Occipital lobe (tissue), 2 donors: ENCODE measurements around the gene IQSEC1. TPM values are rescaled to one million over a fixed set of nuclear protein-coding genes. Genes with fewer than 3 reads are reported as not detected.

Experiments
- DNase-seq: peaks from one replicate; lab custom pipeline; 2025; lab: John Stamatoyannopoulos, UW
- total RNA-seq: library from RNA; depleted of rRNA; stranded (reverse); fragments of >200 nt; gene quantifications from one replicate; pipeline ENCODE4 v1.2.3, GENCODE V29; 2014

The IQSEC1 gene
- total RNA-seq, 1 donor from 2014 or later: 14.3 TPM

DNA sequence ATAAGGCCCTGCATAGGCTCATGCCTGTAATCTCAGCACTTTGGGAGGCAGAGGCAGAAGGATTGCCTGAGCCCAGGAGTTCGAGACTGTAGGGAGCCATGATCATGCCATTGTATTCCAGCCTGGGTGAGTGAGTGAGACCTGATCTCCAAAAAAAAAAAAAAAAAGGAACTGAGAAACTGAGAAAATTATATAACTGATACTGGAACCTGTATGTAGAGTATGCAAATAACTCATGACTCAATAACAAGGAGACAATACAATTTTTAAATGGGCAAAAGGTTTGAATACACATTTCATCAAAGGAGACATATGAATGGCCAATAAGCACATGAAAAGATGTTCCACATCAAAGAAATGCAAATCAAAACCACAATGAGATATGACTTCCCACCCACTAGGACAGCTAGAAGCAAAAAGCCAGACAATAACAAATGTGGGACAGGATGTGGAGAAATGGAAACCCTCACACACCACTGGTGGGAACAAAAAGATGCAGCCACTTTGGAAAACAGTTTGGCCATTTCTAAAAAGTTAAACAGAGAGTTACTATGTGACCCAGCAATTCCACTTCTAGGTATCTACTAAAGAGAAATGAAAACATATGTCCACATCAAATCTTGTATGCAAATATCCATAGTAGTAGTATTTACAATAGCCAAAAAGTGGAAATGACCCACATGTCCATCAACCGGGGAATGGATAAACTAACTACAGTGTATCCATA, 70.7 kb downstream of the IQSEC1 start:
- DNase-seq: no peak

DNA sequence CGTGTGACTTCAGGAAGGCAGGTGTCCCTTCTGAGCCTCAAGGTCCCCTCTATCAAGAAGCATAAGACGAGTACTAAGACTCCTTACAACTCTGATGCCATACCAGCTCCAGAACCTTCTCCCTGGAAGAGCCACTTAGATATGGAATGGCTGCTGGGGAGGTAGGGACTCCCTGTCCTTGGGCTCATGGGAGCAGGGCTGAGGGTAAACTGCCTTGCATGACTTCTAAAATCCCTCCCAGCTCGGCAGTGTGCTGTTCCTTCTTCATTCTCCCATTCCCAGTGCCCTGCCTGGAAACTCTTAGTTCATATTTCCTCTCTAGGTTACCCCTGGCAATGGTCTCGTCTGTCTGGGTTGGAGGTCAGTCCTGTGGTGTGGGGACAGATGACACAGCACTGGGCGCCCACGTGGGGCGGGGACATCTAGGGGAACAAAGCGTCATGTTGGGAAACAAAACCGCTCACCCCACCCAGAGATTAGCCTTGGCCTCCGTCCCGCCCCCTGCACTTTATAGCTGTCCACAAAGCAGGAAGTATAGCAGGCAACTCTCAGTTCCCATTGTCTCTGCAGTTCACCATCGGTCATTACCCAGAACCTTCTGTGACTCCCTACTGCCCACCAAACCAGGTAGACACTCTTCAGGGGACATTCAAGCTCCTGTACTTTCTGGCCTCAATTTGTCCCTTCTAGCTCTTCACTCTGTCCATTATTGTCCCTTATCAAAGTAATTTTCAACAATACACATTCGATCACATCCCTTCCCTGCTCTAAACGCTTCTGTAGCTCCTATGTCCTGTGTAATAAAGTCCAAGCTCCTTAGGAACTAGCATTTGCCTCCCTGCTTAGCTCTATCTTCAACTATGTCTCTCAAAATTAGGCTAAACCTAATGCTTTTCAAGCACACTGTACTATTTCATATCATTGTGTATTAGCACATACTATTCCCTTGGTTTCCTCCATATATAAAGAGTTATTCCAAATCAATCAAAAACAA, 73.8 kb downstream of the IQSEC1 start:
- DNase-seq: no peak

DNA sequence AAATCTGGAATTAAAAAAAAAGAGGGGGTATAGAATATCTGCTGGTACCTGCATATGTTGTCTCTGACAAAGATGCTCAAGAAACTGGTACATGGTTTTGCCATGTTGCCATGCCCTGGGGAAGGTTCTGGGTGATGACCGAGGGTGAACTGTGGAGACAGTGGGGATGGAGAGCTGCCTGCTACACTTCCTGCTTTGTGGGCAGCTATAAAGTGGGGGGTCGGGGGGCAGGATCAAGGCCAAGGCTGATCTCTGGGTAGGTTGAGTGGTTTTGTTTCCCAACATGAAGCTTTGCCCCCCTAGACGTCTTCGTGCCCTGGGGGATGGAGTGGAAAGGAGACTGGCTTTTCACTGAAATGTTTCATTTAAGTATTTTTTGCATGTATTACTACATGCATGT, 74.6 kb downstream of the IQSEC1 start:
- DNase-seq: no peak

DNA sequence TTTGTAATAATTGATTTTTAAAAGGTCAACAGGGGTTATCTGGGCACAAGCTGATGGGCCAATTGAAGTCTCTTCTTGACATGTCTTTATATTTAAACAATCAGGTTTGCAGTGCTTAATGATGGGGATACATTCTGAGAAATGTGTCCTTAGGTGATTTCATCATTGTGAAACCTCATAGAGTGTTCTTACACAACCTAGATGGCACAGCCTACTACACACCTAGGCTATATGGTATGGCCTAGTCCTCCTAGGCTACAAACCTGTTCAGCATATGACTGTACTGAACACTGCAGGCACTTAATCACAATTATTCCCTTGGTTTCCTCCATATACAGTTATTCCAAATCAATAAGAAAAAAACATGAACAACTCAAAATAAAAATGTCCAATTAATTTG, 75.8 kb downstream of the IQSEC1 start:
- DNase-seq: no peak

DNA sequence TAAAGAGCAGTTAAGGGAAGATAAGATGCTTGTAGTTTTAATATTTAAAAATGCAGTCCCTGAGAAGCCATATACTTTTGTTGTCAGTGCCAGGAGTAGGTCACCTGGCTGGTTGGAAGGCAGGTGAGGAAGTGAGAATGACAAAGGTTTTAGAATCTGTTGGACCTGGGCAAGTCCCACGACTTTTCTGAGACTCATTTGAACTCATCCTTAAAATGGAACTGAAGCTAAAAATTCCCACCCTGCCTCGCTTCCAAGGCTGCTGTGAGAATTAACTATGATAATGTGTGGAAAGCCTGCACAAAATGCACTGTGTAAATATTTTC, 77.1 kb downstream of the IQSEC1 start:
- no peak for DNase-seq

DNA sequence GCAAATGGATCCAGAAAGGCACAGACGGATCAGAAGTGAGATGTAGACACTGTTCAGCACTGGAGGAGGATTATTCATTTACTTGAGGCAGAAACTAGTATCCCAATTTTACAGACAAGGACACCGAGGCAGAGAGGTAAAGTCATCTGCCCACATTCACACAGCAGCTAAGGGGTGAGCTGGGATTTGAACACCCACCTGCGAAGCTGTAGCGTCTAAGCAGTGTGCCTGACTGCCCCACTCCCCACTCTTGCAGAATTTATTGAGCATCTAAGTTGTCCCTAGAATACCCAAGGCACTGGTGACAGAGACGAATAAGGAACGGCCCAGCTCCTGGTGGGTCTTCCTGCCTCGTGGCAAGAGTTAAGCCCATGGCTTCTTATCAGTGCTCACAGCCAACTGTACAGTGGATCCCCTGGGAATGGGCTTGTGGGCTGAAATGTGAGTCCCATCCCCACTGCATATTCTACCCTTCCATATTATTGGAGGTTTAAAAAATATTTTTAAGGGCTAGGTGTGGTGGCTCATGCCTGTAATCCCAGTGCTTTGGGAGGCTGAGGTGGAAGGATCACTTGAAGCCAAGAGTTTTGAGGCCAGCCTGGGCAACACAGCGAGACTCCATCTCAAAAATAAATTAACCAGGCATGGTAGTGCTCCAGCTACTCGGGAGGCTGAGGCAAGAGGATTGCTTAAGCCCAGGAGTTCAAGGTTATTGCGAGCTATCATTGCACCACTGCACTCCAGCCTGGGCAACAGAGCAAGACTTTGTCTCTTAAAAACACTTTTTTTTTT, 77.6 kb downstream of the IQSEC1 start:
- no peak for DNase-seq

DNA sequence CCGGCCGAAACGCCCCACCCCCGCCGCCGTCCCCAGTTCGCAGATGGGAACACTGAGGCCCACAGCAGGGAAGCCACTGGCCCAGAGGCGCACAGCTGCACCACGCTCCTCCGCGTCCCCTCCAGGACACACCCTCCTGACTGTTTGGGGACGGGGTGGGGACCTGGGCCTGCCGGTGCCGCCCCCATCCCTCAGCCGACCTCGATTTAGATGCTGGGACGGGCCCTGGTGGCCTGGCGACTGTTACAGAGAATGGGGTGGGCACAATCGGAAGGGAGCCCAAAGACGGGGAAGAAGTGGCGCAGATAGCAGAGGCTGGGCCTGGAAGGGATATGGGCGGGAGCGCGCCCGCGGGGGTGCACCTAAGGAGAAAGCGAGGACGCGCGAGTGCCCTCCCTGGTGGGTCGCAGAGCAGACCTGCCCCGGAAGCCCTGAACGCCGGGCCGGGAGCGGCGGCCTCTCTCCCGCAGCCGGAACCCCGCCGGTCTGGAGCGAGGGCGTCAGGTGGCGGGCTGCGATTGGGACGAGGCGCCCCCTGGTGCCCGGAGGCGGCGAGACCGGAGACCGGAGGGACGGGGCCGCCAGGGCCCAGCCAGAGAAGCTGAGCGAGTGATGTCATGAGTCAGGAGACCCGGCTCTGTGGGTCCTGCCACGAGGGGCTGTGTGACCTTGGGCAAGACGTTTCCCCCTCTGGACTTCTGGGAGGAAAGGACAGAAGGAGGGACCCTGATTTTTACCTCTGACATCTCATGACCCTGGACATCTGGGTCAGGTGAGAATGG, 78.4 kb downstream of the IQSEC1 start:
- DNase-seq: peak; percentile 79

DNA sequence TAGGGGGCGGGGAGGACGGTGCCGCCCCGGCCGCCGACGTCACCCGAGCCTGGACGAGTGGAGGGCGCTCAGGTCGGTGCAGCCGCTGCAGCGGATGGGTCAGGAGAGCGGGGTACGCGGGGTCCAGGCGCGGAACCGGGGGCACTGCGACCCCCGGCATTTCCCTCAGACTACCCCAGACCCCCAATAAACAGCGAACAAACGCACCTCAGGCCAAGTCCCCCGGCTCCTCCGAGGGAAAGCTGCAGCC, 78.9 kb downstream of the IQSEC1 start:
- DNase-seq: no peak

DNA sequence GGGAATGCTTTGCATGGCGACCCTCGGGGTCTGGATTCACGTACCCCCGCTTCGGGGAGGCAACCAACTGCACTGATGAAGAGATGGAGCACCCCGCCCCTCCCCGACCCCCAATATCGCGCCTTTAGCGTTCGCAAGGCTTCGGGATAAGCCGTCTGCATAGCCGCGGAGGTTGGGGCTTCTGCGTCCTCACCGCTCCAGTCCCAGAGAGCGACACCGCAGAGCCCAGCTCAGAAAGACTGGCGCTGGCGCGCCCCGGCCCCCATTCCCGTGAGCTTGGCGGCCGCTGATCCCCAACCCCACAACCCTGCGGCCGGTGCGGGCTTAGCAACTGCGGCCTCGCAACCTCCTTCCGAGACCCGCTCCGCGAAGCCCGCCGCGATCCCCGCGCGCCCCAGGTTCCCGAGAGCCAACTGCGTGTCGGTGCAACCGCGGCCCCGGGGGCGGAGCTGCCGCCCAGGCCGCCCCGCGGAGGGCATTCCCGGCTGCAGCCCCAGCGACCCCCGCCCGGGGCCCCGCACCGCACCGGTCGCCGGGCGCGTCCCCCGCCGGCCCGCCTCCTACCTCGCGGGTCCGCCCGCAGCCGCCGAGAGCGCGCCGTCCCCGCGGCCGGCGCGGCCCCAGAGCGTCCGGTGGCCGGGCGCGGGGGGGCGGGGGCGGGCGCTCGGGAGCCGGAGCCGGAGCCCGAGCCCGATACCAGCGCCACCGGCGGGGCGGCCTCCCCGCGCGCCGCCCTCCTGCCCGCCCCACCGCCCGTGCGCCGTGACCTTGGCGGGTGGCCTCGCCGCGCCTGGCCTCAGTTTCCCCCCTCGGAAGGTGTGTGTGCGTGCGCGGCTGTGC, 79.5 kb downstream of the IQSEC1 start:
- no peak for DNase-seq

DNA sequence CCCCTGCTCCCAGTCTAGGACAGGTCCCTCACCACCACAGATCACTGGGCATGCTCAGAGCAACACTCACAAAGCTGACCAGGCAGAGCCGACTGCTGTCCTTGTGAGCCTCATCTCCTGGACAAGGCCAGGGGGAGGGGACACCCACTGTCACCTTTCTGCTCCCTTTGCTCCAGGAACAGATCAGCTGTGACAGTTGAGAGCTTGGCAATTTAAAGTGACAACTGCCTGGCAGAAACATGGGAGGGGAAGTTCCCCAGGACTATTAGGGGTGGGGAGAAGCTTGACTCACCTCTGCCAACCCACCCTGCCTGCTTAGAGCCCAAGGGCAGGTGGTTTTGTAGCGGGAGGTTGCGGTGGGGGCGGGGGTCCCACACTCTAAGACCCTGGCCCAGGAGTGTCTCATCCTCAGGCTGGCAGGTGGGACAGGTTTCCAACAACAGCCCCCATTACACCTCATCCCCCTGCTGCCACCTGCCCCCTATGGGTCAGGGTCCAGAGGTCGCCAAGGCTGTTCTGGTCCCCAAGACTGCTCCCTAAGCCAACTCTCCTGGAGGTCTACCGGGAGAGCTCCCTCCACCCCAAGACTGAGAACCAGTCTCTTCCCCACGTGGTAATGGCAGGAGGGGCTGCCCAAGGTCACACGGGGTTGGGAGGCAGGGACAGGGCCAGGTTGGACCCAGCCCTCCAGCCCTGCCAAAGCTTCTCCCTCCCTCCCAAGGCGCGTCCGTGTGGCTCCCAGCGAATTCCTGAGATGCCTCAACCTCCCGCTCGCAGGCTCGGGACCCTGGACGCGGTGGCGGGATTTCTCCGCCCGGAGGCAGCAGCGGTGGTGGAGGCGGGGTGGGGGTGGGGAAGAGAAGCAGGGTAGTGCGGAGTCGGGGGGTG, 80.4 kb downstream of the IQSEC1 start:
- no peak for DNase-seq

DNA sequence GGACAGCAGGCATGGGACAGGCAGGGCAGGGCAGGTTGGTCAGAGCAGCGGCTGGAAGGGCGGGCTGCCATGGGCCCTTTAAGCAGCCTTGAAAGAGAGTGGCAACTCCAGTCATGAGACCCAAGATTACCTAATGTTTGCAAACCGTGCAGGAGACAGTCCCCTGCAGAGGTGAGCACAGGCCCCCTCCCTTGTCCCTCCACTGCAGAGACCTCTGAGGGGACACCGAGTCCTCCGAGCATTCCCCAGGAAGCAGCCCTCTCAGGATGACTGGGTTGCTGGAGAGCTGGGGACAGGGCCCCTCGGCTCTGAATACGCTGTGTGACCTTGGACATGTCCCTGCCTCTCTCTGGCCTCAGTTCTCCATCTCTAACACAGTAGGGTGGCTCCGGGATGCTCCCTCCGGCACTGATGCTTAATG, 81.4 kb downstream of the IQSEC1 start:
- DNase-seq: no peak

DNA sequence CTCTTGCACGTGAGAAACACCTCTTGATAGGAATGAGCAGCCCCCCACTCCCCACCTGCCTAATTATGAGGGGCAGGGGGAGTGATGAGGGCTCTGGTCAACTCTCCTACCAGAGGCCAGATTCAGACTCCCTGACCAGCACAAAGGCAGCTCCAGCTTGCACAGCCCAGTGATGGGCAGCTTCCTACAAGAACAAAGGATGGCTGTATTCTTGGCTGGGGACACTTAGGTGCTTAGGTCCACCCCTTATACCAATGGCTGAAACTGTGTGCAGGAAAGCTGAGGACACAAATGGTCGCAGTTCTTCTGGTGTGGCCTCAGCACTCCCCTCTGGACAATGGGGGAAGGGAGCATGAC, 81.8 kb downstream of the IQSEC1 start:
- DNase-seq: no peak

DNA sequence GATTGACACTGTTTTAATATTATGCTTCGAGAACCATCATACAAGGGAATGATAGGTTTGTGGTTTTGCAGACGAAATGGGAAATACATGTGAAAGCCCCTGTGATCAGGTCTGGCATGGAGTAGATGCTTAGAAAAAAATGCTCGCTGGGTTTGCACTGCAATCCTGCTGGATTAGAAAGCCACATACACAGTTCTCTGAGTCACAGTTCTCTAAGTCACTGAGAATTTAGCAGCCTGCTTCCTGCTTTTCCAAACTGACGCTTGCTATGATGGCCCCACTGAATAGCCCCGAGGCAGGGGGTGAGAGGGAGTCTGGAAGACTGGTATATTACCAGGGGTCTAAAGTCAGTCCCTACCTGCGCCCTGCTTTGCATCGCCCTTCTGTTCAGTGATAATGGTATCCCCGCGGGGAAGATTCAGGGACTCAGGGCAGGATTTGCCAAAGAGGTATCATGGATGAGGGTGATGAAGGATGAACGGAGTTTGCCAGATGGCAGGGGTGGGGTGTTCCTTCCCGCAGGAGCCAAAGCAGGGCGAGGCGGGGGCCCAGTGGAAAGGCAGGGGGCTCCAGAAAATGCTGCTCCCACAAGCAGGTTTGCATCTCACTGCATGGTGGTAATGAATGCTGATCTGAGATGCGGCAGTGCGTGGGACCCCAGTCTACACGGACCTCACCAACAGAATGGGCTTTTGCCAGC, 82.3 kb downstream of the IQSEC1 start:
- DNase-seq: no peak

DNA sequence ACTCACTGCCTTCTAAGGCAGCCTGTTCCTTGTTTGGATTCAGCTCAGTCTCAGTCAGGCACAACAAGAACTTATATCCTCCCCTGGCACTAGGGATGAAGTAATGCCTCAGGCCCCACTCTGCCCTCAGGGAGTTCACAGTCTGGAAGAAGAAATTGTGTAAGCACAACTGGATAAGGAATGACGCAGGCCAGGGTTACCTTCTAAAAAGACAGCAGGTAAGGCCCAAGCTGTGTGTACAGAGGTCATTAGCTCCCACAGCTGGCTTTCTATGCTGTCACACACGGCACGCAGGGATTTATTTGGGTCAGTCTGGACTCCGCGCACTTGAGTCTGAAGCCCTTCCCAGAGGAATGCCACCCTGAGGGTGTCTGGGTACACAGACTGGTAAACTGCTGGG, 82.9 kb downstream of the IQSEC1 start:
- no peak for DNase-seq

DNA sequence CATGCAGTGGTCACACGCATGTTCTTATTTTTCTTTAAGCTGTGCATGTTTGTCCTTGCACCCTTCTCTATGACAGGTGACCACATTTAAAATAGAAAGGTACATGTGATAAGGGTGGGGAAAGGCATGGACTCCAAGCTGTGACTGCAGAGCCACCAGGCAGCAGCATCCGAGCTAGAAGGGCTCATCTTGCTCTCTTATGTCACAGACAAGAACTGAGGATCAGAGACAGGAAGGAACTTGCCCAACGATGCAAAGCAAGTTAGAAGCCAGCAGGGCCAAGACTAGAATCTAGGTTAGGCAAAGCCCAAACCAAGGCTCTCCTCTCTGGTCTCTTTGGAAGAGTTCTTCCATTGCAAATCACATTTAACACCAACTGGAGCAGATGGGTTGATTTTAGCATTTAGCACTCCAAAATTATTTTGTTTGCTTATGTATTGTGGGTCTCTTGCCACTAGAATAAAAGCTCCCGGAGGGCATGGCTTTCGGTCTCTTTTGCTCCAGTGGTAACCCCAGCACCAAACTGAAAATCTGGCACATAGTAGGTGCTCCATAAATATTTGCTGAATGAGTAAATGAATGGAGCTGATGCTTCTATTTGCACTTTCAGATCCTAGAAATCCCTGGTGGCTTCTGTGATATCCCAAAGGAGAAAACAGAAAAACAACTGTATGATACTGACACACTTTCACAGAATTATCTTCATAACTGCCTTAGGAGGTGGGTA, 84.3 kb downstream of the IQSEC1 start:
- DNase-seq: no peak

DNA sequence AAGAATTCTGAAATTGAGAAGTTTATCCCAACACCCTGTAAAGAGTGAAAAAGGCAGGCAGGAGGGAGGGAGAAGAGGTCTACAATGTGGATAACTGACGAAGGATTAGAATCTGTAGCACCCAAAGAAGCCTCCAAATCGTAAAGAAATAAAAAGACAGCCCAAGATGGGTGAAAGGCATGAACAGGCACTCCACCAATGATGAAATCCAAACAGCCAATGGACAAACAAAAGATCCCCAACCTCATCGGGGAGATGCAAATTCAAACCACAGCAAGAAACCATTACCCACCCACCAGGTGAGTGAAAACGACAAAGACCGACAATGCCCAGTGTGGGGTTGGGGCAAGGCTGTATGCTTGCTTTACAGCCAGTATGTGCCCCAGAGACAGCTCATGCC, 85.6 kb downstream of the IQSEC1 start:
- DNase-seq: no peak

DNA sequence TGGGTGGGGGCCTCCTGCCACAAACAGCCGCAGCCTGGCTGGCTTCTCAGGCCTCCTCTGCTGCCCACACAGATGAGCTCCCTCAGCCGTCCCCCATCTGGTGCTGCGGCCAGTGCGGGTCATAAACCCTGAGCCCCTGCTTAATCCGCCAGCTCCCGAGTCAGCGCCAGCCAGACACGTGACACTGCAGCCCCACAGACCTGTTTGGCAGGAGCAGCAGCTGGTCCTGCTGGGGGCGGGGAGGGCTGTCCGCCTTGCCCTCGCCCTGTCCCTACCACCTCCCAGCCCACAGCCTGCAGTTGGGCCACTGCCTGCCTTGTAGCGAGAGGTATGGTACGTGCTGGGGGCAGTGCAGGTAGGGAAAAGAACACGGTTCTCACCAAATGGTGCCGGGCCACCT, 86.2 kb downstream of the IQSEC1 start:
- no peak for DNase-seq

DNA sequence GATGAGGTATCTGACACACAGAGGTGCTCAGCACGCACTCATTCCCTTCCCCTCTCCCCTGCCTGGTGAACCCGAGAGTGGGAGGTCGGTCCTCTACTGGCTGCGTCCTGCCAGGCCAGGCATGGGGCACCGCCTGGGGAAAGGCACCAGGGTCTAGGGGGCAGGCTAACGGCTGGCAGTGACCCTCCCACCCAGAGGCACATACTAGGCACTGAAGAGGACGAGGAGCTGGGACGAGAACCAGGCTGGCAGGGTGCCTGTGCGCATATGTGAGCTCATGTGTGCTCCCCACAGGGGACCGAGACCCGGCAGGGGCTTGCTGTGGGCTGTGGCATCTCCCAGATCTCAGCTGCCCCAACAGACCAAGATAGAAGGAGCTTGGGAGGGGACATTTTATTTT, 86.7 kb downstream of the IQSEC1 start:
- no peak for DNase-seq
